PFSK-1 (cell line): ENCODE results near the gene GJA5.

ENCODE experiments used
- FOXP2 ChIP-seq: optimal IDR thresholded peaks from 2 replicates; pipeline ENCODE3; 2011; ENCODE audit warnings: borderline replicate concordance, control low read depth, inconsistent platforms; ENCODE audit not compliant: insufficient read depth; ENCODE audit errors: extremely low read length, extremely low read depth
- POLR2AphosphoS5 ChIP-seq: IDR thresholded peaks from 2 replicates; pipeline ENCODE4 v1.6.1; 2012; ENCODE audit warnings: low read depth, mild to moderate bottlenecking, control low read depth, low read length, moderate library complexity
- SIN3A ChIP-seq: IDR thresholded peaks from 2 replicates; pipeline ENCODE4 v1.6.1; 2012; ENCODE audit warnings: mild to moderate bottlenecking, low read length, moderate library complexity, borderline replicate concordance; ENCODE audit not compliant: insufficient read depth
- TAF1 ChIP-seq: IDR thresholded peaks from 2 replicates; pipeline ENCODE4 v1.6.1; 2012; ENCODE audit warnings: low read length, control low read depth, borderline replicate concordance; ENCODE audit not compliant: insufficient read depth
- TF ChIP-seq, protein P1 (sequence below), 2 experiments: IDR thresholded peaks; 2 replicates each; pipeline versions ENCODE4 v1.6.1 to v1.8.0; 2011 to 2012; ENCODE audit warnings: low read depth in 2 of 2, low read length in 2 of 2, control low read depth in 1 of 2, inconsistent platforms in 1 of 2, mild to moderate bottlenecking in 1 of 2, moderate library complexity in 1 of 2; ENCODE audit not compliant: insufficient read depth in 1 of 2

The GJA5 gene

DNA sequence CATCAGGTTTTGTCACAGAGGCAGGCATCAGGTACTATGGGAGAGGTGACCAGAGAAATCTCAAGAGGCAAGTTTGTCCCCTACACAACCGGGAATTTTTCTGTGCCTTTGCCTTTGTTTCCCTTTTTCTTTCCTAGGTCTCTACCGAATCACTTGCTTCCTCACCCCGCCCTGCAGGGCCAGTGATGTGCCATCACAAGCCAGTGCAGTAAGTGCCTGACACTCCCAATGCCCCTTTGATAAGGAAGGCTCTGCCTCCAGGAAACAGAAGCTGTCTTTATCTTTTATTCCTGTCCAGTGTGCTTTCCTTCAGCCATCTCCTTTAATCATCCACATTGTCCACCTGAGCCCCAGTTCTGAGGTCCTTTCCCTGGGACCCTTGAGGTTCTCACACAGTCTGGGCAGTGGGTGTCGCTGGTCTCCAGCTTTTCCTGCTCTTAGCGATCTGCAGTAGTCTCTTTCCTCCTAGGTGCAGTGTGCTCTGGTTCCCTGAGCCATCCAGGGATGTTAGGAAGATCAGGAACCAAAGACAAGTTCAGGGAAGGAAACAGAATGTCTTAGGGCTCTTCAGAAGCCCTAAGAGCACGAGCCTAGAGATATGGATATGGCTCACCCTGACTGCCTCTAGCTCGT, 36.6 kb downstream of the GJA5 start:
- TF ChIP-seq SIN3A (no peak), FOXP2 (no peak)
- TF ChIP-seq, protein P1, sequence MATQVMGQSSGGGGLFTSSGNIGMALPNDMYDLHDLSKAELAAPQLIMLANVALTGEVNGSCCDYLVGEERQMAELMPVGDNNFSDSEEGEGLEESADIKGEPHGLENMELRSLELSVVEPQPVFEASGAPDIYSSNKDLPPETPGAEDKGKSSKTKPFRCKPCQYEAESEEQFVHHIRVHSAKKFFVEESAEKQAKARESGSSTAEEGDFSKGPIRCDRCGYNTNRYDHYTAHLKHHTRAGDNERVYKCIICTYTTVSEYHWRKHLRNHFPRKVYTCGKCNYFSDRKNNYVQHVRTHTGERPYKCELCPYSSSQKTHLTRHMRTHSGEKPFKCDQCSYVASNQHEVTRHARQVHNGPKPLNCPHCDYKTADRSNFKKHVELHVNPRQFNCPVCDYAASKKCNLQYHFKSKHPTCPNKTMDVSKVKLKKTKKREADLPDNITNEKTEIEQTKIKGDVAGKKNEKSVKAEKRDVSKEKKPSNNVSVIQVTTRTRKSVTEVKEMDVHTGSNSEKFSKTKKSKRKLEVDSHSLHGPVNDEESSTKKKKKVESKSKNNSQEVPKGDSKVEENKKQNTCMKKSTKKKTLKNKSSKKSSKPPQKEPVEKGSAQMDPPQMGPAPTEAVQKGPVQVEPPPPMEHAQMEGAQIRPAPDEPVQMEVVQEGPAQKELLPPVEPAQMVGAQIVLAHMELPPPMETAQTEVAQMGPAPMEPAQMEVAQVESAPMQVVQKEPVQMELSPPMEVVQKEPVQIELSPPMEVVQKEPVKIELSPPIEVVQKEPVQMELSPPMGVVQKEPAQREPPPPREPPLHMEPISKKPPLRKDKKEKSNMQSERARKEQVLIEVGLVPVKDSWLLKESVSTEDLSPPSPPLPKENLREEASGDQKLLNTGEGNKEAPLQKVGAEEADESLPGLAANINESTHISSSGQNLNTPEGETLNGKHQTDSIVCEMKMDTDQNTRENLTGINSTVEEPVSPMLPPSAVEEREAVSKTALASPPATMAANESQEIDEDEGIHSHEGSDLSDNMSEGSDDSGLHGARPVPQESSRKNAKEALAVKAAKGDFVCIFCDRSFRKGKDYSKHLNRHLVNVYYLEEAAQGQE (IDR thresholded peaks at IDR 0.05; ENCODE audit: insufficient read depth in 1 of 2, low read depth in 2 of 2, low read length in 2 of 2), result no peak

DNA sequence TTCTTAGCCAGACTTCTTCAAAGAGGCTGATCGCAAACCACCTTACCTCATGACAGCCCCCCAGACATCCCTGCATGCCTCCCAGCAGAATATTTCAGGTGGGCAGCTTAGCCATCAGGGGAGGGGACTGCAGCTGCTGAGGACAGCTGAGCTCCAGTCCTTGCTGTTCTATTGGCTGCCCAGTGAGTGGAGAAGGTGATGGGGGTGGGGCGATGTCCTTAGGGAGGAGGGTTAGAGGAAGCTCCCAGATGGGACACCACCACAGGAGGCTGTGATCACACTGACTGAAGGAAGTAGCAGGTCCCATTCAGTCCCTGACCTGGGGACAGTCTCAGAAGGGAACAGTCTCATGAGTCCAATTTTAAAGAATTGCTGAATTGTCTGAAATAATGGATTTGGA, 38.3 kb downstream of the GJA5 start:
- TF ChIP-seq FOXP2 (no peak), SIN3A (no peak), POLR2AphosphoS5 (no peak), TAF1 (no peak)
- TF ChIP-seq, protein P1 (IDR thresholded peaks at IDR 0.05; ENCODE audit: insufficient read depth in 1 of 2, low read depth in 2 of 2, low read length in 2 of 2), result no peak

DNA sequence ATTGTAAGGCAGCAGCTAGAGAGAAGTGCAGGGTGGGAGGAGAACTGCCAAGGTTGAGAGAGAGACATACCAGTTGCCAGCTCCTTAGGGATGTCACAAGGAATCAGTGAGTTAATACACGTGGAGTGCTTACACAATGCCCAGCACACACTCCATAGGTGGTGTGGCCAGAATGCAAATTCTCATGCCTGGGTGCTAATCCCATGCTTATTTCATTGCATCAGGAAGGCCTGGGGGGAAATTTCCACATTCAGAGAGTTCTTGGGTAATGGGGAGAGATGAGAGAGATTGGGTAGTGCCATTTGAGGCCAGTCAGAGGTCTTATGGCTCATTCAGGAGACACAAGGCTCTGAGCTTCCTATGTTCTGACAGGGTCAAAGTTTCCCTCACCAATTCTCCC, 38.7 kb downstream of the GJA5 start:
- no peak for TF ChIP-seq FOXP2
- TF ChIP-seq, protein P1 (IDR thresholded peaks at IDR 0.05; ENCODE audit: insufficient read depth in 1 of 2, low read depth in 2 of 2, low read length in 2 of 2), result no peak

DNA sequence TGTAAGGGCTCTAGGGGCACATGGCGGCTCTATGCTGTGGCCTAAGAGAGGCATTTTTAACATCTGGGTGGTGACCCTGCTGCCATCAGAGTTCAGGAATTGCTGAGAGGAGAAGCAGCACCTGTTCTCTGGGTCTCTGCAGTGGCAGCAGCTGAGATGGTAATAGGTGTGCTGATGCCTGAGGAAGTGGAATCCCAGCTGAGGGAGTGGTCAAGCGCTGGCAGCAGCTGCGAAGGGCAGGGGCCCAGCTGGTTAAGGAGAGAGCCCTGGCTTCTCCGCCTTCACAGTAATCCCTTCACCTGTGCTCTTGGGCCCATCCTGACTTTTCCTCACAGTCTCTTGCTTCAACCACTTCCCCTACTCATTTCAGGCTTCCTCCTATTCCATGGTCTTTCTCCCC, 39.8 kb downstream of the GJA5 start:
- TF ChIP-seq POLR2AphosphoS5 (no peak), SIN3A (no peak), FOXP2 (no peak), TAF1 (no peak)
- TF ChIP-seq, protein P1 (IDR thresholded peaks at IDR 0.05; ENCODE audit: insufficient read depth in 1 of 2, low read depth in 2 of 2, low read length in 2 of 2), result no peak

DNA sequence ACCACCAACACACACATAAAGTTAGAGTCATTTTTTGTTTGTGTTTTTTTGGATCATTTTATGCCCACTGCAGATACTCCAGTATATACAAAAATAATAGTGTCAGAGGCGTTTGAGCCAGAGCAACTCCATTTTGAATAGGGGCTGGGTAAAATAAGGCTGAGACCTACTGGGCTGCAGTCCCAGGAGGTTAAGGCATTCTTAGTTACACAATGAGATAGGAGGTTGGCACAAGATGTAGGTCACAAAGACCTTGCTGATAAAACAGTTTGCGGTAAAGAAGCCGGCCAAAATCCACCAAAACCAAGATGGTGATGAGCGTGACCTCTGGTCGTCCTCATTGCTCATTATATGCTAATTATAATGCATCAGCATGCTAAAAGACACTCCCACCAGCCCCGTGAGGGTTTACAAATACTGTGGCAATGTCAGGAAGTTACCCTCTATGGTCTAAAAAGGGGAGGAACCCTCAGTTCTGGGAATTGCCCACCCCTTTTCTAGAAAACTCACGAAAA, 40.6 kb downstream of the GJA5 start:
- no peak for TF ChIP-seq FOXP2
- no peak for TF ChIP-seq POLR2AphosphoS5
- TF ChIP-seq SIN3A, result no peak
- TF ChIP-seq, protein P1 (IDR thresholded peaks at IDR 0.05; ENCODE audit: insufficient read depth in 1 of 2, low read depth in 2 of 2, low read length in 2 of 2), result no peak
- TF ChIP-seq TAF1, result no peak
